ENCODE measurements around the gene AHSG. TPM values are rescaled to one million over a fixed set of nuclear protein-coding genes. Genes with fewer than 3 reads are reported as not detected.

Gene AHSG
- polyA plus RNA-seq, 1 donor (not counting 4 experiments of a cell fraction or from before 2014, with no cell fraction given): 0.59 TPM

GRCh38 chr3:186651678-186652215 lies 38.9 kb downstream of the AHSG start:
- no peak overlapping the region for H3K4me2 ChIP-seq (ENCODE audit: control insufficient read depth, extremely low read depth, insufficient read depth, low read depth, low read length)
- H3K79me2 ChIP-seq (ENCODE audit: control insufficient read depth, insufficient read depth, low read length): no peaks in the 10 kb centered on the region
- TF ChIP-seq CTCF (optimal IDR thresholded peaks at IDR 0.05 in 1 of 3, IDR thresholded peaks at IDR 0.05 in 1 of 3, conservative IDR thresholded peaks at IDR 0.05 in 1 of 3; ENCODE audit: extremely low read depth in 1 of 3, insufficient read depth in 2 of 3, low read length in 3 of 3): no peak
- no peak for TF ChIP-seq EZH2 (IDR thresholded peaks at IDR 0.05; ENCODE audit: low read length)
- H3K9me3 ChIP-seq (ENCODE audit: control insufficient read depth, low read depth, low read length): no peaks in the 10 kb centered on the region
- H4K20me1 ChIP-seq (ENCODE audit: control insufficient read depth, extremely low read depth, insufficient read depth, low read length): no peaks in the 10 kb centered on the region
- H3K27ac ChIP-seq (ENCODE audit: control insufficient read depth, insufficient read depth, low read length): no peak overlapping the region
- peaks cover 7% of the 10 kb centered on the region for H3K4me1 ChIP-seq (ENCODE audit: control insufficient read depth, extremely low read depth, insufficient read depth, low read length)
- H3K36me3 ChIP-seq (ENCODE audit: control insufficient read depth in 2 of 2, extremely low read depth in 1 of 2, insufficient read depth in 2 of 2, low read length in 2 of 2): no peaks in the 10 kb centered on the region
- H3K9ac ChIP-seq (ENCODE audit: control insufficient read depth, extremely low read depth, insufficient read depth, low read length): no peak overlapping the region
- DNase-seq (ENCODE audit: low read depth, low spot score): no peak
- dilution Hi-C loops (cut with MboI; ENCODE audit: extremely low pct_ligation_motif_present, low sequenced_read_pairs): no loop called here
- H3K4me3 ChIP-seq (ENCODE audit: control insufficient read depth in 2 of 3, extremely low read depth in 1 of 3, insufficient read depth in 2 of 3, low read depth in 1 of 3, low read length in 3 of 3): no peak overlapping the region
- H3K27me3 ChIP-seq (ENCODE audit: control insufficient read depth, extremely low read depth, insufficient read depth, low read length): no peaks in the 10 kb centered on the region
- peak; percentile 26 for FAIRE-seq
- H2AFZ ChIP-seq (ENCODE audit: control insufficient read depth, low read length): no peak overlapping the region
- peaks cover 3% of the 10 kb centered on the region for H3K9me1 ChIP-seq (ENCODE audit: control insufficient read depth, extremely low read depth, insufficient read depth, low read length)

DNA sequence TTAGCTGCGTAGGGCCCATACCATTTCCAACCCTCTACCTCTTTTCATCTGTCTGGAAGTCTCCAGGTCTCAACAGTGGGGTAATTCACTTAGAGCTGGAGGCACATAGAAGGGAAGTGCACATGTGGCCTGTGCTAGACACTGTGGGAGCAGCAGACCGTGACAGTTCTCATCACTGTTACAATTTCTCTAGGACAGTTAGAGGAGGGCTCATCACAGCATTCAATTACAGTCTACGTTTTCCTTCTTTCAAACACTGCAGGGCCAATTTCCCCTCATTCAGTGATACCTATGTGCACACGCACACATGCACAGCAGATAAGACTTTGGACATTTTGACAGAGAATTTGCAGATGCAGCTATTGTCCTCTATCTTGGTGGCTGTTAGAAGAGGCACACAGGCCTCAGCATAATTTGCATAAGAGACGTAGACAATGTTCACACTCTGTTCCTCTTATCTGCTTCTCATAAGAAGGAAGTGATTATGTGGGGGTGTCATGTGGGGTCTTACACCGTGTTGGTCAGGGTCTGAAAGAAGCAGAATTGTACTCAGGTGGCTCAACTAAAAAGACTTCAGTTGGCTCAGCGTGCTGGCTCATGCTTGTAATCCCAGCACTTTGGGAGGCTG lies 40.3 kb downstream of the AHSG start:
- Histone ChIP-seq H3K4me1 (ENCODE audit: control insufficient read depth, extremely low read depth, insufficient read depth, low read length) (peaks cover 7% of the 10 kb centered on the region), H4K20me1 (ENCODE audit: control insufficient read depth, extremely low read depth, insufficient read depth, low read length) (no peaks in the 10 kb centered on the region), H3K36me3 (ENCODE audit: control insufficient read depth in 2 of 2, extremely low read depth in 1 of 2, insufficient read depth in 2 of 2, low read length in 2 of 2) (no peaks in the 10 kb centered on the region), H3K9me3 (ENCODE audit: control insufficient read depth, low read depth, low read length) (no peaks in the 10 kb centered on the region), H3K79me2 (ENCODE audit: control insufficient read depth, insufficient read depth, low read length) (no peaks in the 10 kb centered on the region), H3K4me2 (ENCODE audit: control insufficient read depth, extremely low read depth, insufficient read depth, low read depth, low read length) (no peak overlapping the region), H2AFZ (ENCODE audit: control insufficient read depth, low read length) (no peak overlapping the region), H3K27me3 (ENCODE audit: control insufficient read depth, extremely low read depth, insufficient read depth, low read length) (no peaks in the 10 kb centered on the region), H3K4me3 (ENCODE audit: control insufficient read depth in 2 of 3, extremely low read depth in 1 of 3, insufficient read depth in 2 of 3, low read depth in 1 of 3, low read length in 3 of 3) (no peak overlapping the region), H3K27ac (ENCODE audit: control insufficient read depth, insufficient read depth, low read length) (no peak overlapping the region), H3K9ac (ENCODE audit: control insufficient read depth, extremely low read depth, insufficient read depth, low read length) (no peak overlapping the region), H3K9me1 (ENCODE audit: control insufficient read depth, extremely low read depth, insufficient read depth, low read length) (peaks cover 3% of the 10 kb centered on the region)
- dilution Hi-C loops (cut with MboI; ENCODE audit: extremely low pct_ligation_motif_present, low sequenced_read_pairs): no loop called here
- TF ChIP-seq CTCF (optimal IDR thresholded peaks at IDR 0.05 in 1 of 3, IDR thresholded peaks at IDR 0.05 in 1 of 3, conservative IDR thresholded peaks at IDR 0.05 in 1 of 3; ENCODE audit: extremely low read depth in 1 of 3, insufficient read depth in 2 of 3, low read length in 3 of 3): no peak
- no peak for TF ChIP-seq EZH2 (IDR thresholded peaks at IDR 0.05; ENCODE audit: low read length)
- FAIRE-seq: no peak
- no peak for DNase-seq (ENCODE audit: low read depth, low spot score)

All from keratinocyte (primary cell).